Activated T-cell treated with anti-CD3 and anti-CD28 coated beads for 24 hours (primary cell): ENCODE measurements around the gene ARPC1B.
"Not testable (repeated sequence)": the region's sequence is repeated elsewhere in the genome, so short reads cannot be mapped to it uniquely, and the experiment has no call there.

Experiments
- DNase-seq: peaks from one replicate; pipeline ENCODE4 v3.0.0-alpha.2; 2020; ENCODE audit warnings: low read depth

ARPC1B gene

DNA sequence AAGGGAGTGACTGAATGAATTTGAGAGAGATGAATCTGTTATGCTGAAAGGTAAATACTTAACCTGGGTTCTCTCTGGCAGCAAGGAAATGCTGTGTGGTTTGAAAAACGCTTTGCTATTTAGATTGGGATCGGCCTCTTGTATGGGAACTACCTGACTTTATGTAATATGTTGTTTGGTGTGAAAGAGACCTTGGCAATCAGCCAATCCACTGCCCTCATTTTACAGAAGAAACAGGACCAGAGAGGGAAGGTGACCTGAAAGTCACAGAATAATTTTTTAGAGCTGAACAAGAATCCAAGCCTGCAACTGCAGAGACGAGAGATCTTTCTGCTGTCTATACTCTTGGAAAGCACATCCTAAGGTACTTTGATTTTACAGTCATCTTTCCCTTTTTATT lies 35.3 kb downstream of the ARPC1B start:
- no peak for DNase-seq

DNA sequence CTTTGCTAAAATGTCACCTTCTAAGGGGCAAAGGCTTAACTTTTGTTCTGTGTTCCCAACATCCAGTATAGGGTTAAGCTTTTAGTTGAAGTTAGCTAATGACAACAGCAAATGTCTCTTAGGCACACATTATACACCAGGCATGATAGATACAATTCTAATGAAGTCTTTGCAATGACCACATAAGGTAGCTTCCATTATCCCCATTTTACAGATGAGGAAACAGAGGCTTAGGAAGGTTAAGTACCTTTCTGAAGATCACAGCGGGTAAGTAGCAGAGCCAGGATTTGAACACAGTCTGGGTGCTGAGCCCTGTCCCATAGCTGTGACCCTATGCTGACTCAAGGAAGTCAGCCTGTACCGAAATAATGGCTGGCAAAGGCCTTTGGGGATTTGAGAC lies 36.1 kb downstream of the ARPC1B start:
- no peak for DNase-seq

DNA sequence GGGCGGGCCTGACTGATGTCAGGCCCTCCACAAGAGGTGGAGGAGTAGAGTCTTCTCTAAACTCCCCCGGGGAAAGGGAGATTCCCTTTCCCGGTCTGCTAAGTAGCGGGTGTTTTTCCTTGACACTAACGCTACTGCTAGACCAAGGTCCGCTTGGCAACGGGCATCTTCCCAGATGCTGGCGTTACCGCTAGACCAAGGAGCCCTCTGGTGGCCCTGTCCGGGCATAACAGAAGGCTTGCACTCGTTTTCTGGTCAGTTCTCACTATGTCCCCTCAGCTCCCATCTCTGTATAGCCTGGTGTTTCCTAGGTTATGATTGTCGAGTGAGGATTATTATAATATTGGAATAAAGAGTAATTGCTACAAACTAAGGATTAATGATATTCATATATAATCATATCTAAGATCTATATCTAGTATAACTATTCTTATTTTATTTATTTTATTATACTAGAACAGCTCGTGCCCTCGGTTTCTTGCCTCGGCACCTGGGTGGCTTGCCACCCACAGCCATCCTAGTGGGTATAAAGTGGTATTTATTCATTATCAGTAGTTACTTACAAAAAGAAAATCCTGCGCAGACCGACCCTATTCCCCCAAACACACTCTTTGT lies 41.1 kb downstream of the ARPC1B start:
- DNase-seq, result not testable (repeated sequence)

DNA sequence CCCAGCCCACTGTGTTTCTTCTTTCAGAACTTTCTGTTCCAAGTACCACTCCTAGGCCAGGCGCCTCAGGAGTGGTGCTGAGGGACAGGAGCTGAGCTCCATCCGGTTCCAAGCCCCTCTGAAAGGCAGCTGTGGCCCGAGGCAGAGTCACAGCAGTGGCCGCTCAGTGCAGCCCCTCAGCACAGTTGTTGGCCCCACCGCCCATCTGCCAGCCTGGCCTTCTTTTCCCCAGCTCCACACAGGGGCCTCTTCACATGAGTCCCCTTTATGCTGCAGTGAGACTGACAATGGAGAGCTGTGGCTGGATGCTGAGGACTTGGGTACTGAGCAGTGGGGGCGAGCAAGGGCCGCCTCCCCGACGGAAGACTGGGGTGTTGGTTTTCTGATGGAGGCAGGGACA lies 43.7 kb downstream of the ARPC1B start:
- DNase-seq, result no peak

DNA sequence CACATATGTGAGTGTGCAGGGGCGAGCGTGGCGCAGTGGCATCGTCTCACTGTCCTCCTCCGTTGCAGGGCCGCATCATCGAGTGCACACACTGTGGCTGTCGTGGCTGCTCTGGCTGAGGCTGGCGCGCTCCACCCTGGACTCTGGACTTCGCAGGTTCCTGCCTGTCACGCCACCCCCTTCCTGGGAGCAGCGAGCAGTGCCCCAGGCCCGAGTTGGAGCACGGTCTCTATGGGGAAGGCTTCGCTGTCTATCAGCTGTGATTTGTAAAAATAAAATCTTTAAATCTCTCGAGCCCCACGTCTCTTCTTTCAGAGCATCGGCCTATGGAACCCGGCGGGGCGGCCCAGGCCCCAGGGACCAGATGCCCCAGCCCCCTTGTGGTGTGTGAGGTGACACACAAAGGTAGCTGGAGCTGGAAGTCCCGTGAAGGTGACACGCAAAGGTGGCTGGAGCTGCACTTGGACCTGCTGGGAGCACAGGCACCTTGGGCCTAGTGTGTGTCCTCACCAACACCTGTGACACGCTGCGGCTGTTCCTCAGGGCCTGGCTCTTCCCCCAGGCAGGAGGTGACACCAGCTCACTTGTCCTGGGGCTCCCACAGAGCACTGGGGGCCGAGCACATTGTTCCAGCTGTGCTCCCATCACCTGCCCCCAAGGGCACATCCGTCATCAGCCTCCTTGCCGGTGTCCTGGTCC lies 44.9 kb downstream of the ARPC1B start:
- no peak for DNase-seq

DNA sequence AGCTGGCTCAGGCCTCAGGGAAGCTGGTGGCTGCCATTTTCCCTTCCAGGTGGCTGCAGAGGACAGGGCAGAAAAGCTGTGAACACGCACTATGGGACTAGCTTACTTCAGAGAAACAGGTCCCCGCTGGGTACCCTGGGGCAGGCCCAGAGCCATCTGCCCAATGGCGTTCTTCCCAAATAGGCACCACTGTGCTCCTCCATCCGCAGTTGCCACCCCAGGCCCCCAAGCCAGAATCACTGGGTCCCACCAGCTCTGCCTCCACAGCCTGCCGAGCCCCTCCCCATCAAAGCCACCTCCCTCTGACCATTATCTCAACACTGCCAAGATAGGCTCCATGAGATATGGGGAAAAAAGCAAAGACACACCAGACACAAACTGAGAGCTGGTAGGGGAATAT lies 45.7 kb downstream of the ARPC1B start:
- DNase-seq, result no peak

DNA sequence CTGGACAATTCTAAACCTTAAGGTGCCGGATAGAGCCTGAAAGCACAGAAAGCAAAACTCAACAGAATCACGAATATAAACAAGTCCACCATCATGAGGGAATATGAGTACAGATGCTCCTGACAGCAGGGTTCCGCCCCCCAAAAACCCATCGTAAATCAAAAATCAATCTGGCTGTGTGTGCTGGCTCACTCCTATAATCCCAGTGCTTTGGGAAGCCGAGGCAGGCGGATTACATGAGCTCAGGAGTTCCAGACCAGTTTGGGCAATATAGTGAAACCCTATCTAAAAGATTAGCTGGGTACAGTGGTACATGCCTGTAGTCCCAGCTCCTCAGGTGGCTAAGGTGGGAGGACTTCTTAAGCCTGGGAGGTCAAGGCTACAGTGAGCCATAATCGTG lies 46.5 kb downstream of the ARPC1B start:
- DNase-seq, result no peak

DNA sequence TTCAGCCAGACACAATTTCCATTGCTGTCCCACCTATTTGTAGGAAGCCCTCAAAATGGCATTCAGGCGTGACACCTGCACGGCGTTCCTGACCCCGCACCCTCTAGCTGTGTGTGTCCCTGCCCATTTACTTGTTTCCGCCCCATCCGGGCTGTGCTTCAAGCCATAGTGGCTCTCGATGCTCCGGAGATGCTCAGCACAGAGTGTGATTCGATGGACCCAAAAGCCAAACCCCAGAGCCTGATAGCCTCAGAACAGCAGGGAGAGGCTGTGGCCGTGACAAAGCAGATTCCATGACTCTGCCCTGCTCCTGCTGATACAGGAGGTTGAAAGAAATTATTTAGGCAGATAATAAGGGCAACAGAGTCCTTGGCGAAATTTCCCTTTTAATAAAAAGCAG lies 47.7 kb downstream of the ARPC1B start:
- DNase-seq, result no peak

DNA sequence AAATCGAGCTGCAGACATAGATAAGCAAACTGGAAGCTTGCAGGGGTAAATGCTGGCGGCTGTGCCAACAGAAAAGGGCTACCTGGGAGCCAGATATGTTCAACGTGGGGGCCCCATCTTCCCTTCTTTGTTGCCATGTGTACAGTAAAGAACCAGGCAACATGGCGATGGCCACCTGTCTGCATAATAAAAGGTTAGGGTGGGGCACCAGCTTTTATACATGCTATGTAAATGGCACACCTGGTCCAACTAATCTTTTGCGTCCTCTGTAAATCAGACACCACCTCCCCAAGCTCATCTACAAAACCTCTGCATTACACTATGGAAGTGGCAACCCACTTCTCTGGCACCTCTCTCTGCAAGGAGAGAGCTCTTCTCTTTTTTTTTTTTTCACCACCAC lies 48.1 kb downstream of the ARPC1B start:
- no peak for DNase-seq

DNA sequence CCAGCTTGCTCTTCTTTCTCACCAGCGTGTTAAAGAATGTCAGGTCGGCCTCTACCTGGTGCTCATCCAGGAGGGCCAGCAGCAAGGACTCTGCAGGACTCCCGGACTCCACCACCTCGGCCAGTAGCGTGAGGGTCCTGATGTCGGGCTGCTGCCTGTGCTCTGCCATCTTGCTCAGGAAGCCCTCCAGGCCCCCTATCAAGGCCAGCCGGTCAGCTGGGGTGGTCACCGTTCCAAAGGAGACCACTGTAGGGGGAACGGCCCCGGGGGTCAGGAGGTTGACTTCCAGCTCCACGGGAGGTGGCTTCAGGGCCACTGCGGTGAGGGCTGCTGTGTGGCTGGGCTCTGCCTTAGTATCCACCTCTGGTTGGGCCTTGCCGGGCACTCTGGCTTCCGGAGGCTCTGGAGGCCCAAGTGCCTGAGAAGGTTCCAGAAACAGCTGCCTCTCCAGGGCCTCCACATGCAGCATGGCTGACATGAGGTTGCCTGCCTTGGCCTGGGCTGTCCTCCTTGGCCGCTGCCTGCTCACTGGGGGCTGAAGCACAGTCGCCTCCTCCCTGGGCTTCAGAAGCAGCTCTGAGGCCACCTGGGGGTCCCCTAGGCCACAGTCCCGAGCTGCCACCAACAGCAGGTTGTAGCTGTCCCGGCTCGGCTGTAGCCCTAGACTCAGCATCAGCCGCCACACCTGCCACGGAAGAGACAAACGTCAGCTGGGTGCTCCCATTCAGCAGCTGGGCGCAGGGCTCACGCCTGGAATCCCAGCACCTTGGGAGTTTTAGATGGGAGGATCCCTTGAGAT lies 50.6 kb downstream of the ARPC1B start:
- DNase-seq, result no peak

DNA sequence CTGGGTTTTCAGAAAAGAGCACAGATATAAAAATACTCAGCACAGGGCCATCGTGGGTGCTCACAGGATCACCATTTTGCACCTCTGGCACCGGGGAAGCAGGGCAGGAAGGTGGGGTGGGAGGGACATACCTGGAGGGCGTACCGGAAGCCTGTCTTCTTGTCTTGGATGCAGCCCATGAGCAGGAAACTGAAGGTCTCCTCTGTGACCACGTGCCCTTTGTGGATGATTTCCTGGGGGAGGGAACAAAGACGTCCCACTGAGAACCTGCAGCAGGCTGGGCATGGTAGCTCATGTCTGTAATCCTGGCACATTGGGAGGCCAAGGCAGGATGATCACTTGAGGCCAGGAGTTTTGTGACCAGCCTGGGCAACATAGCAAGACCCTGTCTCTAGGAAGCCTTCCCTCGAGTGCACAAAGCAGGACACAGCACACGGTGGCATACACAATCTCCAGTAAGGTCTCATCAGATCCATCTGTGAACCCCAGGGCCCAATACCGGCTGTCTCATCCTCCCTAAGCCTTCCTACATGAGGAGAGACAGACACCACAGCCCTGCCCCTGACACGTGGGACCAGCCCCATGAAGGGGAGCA lies 54.5 kb downstream of the ARPC1B start:
- no peak for DNase-seq

DNA sequence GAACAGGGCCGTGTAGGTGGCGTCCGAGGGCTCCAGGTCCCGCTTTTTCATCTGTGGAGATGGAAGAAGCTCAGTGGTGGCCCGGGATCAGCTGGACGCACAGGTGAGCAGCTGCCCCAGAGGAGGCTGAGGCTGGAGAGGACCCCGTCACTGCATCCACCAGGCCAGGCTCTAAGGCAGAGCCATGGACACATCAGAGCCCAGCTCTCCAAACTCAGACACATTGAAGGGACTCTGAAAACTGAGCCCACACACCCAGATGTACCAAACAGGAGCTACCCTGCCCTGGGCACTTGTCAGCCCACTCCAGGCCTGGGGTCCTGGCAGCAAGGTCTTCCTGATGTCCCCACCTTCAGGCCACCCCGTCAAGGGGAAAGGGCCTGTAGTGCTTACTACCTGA lies 55.2 kb downstream of the ARPC1B start:
- no peak for DNase-seq

DNA sequence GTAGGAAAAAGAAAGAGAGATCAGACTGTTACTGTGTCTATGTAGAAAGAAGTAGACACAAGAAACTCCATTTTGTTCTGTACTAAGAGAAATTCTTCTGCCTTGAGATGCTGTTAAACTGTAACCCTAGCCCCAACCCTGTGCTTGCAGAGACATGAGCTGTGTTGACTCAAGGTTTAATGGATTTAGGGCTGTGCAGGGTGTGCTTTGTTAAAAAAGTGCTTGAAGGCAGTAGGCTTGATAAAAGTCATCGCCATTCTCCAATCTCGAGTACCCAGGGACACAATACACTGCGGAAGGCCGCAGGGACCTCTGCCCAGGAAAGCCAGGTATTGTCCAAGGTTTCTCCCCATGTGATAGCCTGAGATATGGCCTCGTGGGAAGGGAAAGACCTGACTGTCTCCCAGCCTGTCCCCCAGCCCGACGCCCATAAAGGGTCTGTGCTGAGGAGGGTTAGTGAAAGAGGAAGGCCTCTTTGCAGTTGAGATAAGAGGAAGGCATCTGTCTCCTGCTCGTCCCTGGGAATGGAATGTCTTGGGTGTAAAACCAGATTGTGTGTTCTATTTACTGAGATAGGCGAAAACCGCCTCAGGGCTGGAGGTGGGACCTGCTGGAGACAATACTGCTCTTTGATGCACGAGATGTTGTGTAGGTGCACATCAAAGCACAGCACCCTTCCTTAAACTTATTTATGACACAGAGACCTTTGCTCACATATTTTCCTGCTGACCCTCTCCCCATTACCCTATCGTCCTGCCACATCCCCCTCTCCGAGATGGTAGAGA lies 57.4 kb downstream of the ARPC1B start:
- not testable (repeated sequence) for DNase-seq

DNA sequence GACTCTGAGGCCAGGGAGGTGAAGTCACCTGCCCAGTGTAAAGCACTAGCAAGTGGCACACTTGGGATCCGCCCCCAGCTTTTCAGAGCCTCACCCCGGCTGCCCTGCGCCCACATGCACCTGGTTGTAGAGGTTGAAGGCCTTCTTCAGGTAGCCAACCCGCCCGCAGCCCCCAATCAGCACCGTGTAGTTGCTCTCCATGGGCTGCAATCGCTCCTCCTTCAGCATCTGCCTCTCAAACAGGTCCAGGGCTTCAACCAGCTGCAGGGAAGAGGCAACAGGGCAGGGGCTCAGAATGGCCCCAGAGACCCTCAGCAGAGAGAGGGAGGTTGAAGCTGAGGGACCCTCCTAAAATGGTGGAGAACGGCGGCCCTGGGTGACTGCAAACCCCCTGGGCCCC lies 58.6 kb downstream of the ARPC1B start:
- no peak for DNase-seq

DNA sequence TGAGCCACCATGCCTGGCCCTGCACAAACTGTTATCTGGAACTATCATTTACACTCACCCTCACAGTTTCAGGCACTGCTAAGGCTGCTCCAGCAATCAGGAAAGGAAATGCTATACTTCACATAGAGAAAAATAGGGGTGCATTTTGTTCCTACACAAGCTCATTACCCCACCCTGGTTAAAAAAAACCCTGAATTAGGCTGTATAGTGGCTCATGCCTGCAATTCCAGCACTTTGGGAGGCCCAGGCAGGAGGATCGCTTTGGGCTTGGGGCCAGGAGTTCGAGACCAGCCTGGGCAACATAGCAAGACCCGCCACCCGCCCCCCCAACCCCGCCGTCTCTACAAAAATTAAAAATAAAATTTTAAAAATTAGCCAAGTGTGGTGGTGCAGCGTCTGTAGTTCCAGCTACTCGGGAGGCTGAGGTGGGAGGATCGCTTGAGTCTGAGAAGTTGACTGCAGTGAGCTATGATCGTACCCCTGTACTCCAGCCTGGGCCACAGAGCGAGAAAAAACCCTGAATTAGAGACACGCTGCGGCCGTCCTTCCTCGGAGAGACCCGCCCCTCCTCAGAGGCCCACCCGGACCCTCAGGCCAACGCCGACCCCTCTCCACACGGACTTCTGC lies 63.5 kb downstream of the ARPC1B start:
- no peak for DNase-seq

DNA sequence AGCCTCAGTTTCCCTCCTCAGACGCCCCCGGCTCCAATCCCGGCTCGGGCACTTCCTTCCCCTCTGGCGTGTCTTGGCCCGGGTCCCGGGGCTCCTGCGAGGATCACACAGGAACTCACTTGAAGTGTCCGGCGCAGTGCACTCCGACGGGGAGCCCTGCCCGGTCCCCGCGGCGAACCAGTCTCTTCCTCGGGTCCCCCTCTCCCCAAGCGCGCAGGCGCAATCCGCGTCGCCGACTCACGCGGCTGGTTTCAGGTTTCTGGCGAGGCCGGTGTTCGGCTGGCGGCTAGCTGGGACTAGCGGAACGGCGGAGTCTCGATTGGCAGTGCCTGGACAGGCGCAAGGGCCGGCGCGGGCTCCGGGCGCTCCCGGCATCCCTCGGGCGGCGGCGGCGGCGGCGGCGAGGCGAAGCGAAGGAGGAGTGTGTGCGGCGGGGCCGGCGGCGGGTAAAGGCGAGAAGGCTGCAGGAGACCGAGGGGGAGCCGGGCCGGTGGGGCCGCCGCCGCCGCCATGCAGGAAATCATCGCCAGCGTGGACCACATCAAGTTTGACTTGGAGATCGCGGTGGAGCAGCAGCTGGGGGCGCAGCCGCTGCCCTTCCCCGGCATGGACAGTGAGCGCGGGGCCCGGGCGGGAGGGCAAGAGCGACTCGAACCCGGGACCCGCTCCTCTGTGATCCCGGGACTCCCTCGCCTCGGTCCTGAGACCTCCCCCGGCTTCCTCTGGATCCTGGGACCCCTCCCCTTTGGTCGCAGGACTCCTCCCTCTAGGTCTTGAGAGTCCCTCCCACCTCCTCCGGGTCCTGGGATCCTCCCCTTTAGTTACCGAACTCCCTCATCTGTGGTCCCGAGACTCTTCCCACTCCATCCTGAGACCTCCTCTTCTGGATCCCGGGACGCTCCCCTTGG lies 64.3 kb downstream of the ARPC1B start, which contains the start of the genes CPSF4 and PTCD1:
TSS of gene CPSF4 (plus strand) at position 371 of the 908 bp plus-strand sequence. CDS start at position 511, 140 bp downstream.
TSS of gene PTCD1 (minus strand) at position 226 of the 908 bp plus-strand sequence. CDS start 3,556 bp downstream, outside the sequence.
- peak; percentile 91 for DNase-seq

DNA sequence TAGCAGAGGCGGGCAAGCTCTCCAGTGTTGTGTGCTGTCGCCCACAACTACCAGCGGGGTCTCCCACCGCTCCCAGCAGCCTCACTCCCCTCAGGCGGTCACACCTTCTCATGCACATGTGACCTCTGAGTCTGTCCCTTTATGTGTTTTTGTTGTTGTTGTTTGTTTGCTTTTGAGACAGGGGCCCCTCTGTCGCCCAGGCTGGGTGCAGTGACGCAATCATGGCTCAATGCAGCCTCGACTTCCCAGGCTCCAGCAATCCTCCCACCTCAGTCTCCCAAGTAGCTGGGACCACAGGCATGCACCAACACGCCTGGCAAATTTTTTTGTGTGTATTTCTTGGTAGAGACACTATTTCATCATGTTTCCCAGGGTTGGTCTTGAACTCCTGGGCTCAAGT lies 65.7 kb downstream of the ARPC1B start:
- DNase-seq, result no peak
